Tongue (tissue), 2 donors: ENCODE results near the gene XPNPEP3. TPM values are rescaled to one million over a fixed set of nuclear protein-coding genes. Genes with fewer than 3 reads are reported as not detected.
"Not testable (repeated sequence)": the region's sequence is repeated elsewhere in the genome, so short reads cannot be mapped to it uniquely, and the experiment has no call there.

Source experiments
- DNase-seq: peaks from one replicate; pipeline ENCODE4 v3.0.0-alpha.2; 2015
- total RNA-seq: library from RNA; depleted of rRNA; stranded (reverse); fragments of >200 nt; gene quantifications from one replicate; pipeline ENCODE4 v1.2.3, GENCODE V29; 2014

The XPNPEP3 gene
- total RNA-seq, 1 donor from 2014 or later: 7.8 TPM

DNA sequence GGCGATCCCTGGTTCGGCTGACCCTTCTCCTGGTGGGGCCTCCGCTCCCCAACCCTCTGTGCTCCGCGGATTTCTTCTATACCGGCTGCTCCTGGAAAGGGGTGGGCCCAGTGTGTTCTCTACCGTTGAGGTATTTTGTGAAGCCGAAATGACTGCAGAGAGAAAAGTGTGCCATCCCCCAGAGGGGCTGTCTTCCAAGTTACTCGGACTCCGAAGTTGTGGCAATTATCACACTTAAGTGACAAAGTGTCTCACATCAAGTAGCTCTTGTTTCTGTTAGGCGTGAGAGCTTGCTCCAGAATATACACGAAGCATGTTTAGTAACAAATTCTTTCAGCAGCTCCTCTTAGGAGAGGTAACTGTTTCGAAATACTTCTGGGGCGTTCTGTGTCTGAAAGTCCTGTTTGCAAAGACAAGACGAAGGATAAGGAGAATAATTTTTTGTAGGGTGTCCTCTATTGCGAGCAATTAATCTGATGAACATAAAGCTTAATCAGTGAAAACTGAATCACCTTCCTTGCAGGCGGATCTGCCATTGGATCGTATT lies 434 bp downstream of the XPNPEP3 start:
- DNase-seq: peak; percentile 10

DNA sequence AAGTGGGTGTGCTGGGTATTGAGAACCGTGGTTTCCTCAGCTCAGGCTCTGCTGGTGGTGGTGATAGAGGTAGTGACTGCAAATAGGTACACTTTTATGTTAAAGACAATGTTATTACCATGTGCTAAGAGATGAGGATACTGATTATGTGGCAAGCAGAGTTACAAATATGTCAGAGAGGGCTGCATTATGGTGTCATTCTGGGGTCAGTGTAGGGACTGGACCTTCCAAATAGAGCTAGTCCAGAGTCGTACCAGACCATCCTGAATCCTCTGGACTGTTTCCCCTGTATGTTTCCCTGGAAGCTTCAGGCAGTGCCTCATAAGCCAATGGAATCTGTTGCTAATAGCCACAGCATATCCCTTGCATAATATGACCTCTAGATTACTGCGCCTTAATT lies 5.1 kb downstream of the XPNPEP3 start, which contains the start of gene DNAJB7:
DNAJB7 (minus strand) TSS at position 101 of the 400 bp plus-strand sequence. CDS start 119 bp downstream, outside the sequence.
- no peak for DNase-seq

DNA sequence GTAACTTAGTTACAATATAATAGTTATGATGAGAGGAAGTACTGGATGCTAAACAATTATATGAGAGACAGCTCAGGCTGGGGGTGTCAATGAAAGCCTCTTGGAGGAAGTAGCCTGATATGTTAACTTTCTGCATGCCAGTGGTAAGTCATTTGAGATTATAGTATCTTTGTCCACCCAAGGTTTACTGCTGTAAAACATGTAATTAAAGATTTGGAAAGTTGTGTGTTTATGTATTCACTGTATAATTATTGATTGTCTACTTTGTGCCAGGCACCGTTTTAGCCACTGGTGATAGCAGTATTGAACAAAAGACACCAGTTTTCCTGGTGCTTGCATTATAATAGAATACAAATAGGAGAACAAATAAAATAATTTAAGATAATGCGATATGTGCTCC lies 5.6 kb downstream of the XPNPEP3 start:
- DNase-seq: no peak

DNA sequence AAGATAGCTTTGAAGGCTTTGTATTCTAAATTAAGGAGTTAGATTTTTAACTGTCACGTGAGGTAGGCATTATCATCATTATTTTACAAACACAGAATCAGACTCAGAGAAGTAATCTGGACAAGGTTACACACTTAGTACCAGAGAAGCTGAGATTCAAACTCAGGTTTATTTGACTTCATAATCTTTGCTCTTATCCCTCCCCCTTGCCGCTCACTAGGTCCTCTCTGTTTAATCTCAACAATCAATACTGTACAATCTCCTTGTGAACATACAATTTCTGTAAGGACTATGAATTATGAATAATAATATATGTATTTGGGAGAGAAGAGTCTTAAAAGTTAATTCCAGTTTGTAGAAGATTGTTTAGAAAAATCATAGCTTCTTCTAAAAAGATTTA lies 10.2 kb downstream of the XPNPEP3 start:
- no peak for DNase-seq

DNA sequence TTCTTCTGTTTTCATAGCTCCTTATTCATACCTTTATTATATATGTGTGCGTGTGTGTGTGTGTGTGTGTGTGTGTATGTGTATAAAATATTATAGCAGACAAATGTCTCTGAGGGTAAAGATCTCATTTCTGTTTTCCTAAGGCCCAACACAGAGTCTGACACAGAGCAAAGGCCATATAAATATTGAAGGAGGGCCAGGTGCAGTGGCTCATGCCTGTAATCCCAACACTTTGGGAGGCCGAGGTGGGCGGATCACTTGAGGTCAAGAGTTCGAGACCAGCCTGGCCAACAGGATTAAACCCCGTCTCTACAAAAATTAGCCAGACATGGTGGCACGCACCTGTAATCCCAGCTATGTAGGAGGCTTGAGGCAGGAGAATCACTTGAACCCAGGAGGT lies 11.4 kb downstream of the XPNPEP3 start:
- DNase-seq: not testable (repeated sequence)

DNA sequence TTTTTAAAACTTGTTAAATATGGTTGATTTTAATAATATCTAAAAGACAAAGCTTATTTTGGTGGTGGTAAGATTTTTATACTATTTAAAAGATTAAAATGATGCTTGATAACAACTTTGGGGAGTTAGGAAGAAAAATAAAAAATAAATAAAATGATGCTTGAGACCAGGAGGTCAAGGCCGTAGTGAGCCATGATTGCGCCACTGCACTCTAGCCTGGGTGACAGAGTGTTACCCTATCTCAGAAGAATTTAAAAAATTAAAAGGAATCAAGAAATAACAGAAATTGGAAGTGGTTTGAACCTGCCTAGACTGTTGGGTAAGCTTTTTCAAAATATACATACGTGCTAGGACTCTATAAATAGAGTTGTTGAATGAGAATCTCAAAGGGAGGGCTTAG lies 17.1 kb downstream of the XPNPEP3 start:
- DNase-seq: no peak

DNA sequence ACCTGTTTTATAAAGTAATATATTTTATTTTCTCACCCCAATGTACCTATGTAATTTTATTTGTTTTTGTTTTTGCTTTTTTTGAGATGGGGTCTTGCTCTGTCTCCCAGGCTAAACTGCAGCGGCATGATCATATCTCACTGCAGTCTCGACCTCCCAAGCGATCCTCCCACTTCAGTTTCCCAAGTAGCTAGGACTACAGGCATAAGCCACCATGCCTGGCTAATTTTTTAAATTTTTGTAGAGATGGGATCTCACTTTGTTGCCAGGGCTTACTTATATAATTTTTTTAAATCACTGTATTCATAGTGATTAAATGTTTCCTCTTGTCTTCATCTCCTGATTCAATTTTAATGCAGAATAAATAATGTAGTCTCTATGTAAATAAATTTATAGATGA lies 18.2 kb downstream of the XPNPEP3 start:
- no peak for DNase-seq

DNA sequence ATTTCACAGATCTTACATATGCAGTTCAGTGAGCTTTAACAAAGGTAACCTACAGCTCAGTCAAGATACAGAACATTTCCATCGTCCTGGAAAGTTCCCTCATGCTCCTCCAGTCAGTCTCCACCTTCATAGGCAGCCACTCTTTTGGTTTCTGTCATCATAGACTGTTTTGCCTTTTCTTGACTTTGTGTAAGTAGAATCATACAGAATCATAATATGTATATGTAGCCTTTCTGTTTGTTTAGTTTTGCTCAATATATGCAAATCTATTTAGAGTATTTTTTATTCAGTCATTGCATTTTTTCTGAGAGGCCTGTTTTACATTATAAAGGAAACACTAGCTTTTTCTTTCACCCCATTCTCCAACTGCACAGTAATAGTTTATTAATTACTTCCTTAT lies 20.0 kb downstream of the XPNPEP3 start:
- DNase-seq: no peak

DNA sequence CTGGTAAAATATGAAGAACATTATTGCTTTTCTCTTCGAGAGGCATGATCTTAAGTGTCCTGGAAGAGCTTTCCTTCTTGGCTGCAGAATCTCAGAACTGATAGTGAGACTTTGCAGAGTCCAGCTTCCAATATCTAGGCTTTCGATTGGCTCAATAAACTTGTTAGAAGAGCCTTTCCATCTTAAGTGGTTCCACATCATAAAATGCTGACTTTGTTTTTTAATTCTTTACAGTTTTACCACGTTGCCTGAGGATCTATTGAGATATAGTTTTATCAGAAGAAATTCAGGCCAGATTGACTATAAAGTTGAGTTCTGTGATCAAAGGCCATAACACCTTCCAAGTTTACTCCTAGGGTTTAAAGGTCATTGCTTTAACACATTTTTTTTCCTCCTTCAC lies 20.5 kb downstream of the XPNPEP3 start:
- DNase-seq: no peak

DNA sequence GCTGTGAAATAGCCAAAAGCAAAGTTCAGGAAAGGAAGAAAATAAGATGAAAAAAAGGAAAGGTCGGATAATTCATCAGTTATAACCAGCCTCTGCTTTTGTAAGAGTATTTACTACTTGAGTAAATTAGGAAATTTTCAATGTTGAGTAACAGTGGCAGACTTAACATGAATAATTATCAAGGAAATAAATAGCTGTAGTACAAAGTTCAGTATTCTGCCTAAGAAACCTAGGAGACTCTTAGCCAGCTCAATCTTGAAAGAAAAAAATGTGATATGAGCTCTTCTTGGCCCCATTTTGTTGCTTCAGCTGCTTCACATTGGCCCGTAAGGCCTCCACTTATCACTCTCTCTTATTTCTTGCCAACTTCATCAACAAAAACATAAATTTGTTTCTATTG lies 22.0 kb downstream of the XPNPEP3 start:
- DNase-seq: no peak

DNA sequence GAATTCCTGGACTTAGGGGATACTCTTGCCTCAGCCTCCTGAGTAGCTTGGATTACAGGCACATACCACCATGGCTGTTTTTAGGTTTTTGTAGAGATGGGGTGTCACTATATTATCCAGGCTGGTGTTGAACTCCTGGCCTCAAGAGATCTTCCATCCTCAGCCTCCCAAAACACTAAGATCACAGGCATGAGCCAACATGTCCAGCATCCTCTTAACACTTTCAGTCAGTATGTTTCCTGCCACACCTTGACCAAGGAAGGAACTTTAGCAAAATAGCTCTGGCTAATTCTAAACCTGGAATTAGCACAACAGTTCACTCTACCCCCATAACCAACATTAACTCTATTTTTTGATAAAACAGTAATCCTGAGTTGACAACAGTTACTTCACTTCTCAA lies 32.2 kb downstream of the XPNPEP3 start:
- no peak for DNase-seq

DNA sequence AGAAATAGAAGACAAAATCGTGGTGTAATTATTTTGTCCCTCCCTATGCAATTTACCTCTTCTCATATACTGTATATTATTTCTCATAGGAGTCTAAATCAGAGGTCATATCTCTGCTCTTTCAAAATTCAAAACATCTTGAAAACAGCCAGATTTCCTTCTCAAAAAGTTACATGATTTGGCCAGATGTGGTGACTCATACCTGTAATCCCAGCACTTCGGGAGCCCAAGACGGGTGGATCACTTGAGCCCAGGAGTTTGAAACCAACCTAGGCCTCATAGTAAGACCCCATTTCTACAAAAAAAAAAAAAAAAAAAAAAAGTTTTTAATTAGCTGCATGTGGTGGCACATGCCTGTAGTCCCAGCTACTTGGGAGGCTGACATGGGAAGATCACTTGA lies 33.9 kb downstream of the XPNPEP3 start:
- no peak for DNase-seq

DNA sequence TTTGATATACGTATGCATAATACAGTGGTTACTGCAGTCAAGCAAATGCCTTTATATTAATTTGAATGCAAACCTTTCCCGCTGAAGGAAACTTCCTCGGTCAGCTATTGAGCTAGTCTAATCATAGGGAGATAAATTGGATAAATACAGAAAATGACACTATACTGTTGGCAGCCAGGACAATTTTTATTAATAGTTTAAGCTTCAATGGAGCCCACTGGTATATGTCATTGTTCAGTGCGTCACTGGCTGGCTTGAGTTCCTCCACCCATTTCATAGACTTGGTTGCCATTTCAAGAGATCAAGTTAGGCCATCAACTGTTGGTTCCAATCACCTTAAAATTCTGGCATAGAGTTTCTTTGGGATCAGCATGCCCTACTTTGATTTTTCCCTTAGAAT lies 37.5 kb downstream of the XPNPEP3 start:
- no peak for DNase-seq

DNA sequence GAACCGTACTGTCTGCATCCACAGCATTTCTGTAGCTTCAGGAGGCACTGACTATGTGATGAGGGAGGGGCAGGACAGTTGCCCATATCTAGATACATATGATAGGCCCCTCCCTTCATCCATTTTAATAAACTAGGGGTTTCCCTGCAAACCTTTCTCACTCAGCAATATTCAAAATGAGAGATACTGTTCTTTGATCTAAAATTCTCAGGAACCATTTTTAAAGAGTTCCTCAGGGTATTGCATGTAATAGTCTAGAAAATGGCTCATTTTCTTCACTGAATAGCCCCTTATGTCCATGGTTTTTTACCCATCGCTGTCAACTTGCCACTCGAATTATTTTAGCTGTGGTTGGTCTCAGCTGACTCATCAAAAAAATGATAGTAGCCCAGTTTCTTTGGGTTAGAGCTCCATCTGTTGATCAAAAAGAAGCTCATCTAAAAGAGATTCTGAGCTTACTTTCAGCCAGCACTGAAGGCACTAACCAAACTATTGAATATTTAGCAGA lies 42.0 kb downstream of the XPNPEP3 start:
- DNase-seq: peak; percentile 54

DNA sequence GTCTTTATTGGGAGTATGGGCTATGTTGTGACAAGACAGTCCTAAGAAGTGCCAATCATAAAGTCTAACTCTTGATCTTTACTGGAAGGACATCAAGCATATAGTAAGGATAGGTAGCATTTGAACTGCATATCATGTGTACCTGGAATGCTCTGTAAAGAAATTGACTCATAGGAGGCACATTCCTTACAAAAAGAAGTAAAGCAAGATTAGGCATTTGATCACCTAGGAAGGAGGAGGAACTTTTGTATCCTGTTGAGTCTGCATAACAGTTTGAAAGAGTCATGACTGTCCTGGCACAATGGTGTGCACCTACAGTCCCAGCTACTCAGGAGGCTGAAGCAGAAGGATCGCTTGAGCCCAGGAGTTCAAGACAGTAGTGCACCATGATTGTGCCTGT lies 47.2 kb downstream of the XPNPEP3 start:
- DNase-seq: no peak

DNA sequence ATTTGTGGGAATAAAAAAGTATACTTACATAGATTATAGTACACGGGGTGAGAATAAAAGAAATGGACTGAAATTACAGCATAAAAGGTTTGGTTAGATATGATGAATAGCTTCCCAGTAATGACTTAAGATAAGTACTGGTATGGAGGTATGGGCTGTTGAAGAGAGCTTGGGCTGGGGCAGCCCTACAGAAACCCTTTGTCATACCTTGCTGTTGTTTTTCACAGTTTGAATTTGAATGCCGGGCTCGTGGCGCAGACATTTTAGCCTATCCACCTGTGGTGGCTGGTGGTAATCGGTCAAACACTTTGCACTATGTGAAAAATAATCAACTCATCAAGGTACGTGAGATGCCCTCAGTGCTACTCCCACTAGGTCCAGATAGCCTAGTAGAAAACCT lies 51.9 kb downstream of the XPNPEP3 start:
- no peak for DNase-seq

DNA sequence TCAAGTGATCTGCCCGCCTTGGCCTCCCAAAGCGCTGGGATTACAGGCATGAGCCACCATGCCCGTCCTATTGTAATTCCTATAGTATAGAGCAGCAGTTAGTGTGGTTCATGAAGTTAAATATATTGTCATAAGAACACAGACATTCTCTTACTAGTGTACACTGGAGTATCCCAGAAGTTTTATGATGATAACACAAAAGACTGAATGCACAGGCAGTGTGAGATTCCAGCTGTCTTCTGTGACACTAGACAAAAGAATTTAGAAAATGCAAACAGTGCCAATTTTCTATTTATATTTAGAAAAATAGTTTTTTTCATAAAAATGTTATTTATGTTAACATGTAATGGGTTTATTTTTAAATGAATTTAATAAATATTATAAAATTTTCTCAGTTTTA lies 54.8 kb downstream of the XPNPEP3 start:
- no peak for DNase-seq

DNA sequence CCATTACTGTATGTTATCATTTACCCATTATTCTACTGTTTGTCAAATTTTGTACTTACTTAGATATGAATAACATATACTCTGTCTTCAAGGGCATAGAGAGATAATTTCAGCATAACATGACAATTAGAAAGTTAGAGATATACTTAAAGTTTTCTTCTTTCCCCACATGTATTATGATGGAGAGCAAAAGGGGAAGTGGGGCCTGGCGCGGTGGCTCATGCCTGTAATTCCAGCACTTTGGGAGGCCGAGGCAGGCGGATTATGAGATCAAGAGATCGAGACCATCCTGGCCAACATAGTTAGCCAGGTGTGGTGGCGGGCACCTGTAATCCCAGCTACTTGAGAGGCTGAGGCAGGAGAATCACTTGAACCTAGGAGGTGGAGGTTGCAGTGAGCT lies 56.0 kb downstream of the XPNPEP3 start:
- not testable (repeated sequence) for DNase-seq

DNA sequence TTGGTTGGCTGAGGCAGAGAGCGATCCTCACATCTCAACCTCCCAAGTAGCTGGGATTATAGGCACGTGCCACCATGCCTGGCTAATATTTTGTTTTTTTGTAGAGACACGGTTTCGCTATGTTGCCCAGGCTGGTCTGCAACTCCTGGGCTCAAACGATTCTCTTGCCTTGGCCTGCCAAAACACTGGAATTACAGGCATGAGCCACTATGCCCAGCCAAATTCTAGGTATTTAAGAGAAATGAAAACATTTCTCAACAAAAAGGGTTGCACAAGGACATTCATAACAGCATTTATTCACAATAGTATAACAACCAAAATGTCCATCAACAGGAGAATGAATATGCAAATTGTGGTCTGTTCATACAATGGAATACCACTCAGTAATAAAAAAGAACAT lies 62.5 kb downstream of the XPNPEP3 start:
- DNase-seq: no peak

DNA sequence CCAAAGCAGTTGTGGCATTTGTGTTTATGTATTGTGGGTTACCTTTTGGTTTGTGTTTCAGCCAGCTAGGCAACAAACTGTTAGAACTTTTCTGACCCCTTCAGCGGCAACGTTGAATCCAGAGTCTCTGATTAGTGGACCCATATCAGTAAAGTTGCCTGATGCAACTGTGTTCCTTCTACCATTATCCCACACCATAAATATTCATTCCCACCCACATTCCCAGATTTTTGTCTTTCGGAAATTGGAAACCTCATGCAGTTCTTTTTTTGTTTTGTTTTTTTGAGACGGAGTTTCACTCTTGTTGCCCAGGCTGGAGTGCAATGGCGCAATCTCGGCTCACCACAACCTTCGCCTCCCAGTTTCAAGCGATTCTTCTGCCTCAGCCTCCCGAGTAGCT lies 63.6 kb downstream of the XPNPEP3 start:
- no peak for DNase-seq

DNA sequence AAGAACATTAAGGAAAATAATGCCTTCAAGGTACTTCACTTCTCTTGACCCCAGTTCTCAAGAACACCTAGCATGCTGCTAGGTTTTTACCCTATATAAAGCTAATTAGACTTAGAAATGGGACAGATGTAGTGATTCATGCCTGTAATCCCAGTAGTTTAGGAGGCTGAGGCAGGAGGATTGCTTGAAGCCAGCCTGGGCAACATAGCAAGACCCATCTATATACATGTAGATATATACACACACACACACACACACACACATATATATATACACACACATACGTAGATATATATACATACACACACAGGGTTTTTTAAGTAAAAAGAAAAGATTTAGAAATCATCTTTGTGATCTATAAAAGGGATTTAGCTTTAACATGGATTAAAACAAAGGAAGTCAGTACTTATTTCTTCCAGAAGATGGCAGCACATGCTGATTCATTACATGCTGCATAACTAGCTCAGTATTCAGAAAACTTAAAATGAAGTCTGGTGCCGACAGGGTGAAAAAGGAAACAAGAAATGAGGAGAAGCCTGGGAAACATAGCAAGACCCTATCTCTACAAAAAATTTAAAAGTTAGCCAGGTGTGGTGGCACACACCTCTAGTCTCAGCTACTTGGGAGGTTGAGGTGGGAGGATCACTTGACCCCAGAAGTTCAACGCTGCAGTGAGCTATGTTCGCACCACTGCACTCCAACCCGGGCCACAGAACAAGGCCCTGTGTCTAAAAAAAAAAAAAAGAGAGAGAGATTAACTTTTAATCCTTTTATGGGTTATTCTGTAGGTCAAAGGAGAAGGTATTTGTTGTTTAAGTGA lies 65.7 kb downstream of the XPNPEP3 start:
- DNase-seq: peak; percentile 84

DNA sequence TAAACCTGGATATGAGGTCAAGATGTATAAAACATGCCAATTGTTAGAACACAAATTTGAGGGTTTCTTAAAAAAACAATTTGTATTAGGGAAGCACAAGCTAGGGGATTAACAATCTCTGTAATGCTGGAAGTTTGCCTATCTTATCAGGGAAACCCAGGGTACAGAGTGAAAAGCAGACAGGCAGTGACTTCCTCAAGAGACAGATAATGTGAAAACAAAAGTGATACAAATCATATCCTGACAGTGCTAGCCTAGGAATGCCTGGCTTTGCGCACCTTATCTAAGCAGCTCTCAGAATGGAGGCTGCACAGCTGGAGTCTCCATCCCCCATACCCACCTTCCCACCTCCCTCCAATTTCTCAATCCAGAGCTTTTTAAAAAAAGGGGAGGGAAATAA lies 71.7 kb downstream of the XPNPEP3 start:
- DNase-seq: no peak

DNA sequence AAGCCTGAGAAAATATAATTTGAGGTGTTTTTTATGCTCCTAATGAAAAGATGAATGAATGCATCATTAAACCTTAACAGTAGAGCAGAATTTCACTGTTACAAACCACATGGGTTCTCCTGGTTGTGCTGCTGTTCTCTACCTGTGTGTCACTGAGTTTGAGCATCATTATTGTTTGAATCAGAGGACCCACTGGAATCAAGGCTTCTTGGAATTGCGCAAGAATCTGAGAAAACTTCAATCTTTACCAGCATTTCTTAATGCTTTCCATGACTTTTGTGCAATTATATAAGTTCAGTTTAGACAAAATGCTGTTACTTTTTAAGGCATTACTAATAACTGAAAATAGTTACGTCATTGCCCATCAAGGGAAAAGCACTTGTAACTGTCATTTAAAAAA lies 75.4 kb downstream of the XPNPEP3 start:
- no peak for DNase-seq

DNA sequence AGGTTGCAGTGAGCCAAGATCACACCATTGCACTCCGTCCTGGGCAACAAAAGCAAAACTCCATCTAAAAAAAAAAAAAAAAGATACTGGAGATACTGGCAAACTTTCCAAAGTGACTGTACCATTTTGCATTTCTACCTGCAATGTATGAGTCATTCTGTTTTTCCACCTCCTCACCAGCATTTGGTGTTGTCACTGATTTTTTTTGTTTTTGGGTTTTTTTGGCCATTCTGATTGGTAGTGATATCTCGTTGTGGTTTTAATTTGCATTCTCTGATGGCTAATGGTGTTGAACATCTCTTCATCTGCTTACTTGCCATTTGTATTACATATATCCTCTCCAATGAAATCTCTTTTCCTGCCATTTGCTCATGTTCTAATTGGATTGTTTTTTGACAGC lies 82.3 kb downstream of the XPNPEP3 start:
- no peak for DNase-seq
